Raji (cell line): Measurements from ENCODE around the gene TBCK.

Experiments used
- POLR2A ChIP-seq: IDR thresholded peaks from 2 replicates; pipeline ENCODE4 v1.6.1; 2011; ENCODE audit warnings: low read depth, low read length, control low read depth; ENCODE audit not compliant: insufficient read depth

TBCK gene

DNA sequence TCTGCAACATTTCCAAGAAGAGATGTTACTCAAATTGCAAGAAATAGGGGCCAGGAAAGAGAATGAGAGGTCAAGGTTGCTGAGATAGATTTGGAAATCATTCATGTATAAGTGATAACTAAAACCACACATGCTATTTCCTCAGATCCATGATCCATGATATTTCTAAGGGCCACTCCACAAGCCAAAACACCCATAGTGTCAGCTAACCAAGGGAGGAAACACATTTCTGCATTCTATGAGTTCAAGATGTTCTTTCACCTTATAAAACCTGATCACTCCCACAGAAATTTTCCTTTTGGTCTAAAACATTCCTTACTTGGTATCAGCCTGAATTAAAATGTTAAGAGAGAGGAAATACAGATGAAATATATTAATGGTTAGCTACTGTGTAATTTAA, 47.2 kb downstream of the TBCK start:
- TF ChIP-seq POLR2A: no peak

DNA sequence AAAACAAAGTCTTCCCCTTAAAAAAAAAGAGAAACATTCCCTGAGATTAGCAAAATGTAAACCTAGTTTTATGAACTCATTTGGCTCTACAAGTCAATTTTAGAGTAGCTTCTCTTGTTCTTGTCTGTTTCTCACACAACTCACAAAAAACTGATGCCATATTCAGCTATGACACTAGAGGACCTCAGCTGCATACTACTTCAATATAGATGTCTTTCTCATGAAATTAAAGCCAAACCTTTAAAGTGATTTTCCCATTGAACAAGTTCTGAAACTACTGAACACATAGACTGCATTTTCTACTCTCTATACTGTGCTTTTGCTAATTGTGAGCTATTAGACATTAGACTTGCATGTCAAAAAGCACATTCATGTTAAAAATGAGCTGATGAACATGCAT, 49.8 kb downstream of the TBCK start:
- TF ChIP-seq POLR2A: no peak

DNA sequence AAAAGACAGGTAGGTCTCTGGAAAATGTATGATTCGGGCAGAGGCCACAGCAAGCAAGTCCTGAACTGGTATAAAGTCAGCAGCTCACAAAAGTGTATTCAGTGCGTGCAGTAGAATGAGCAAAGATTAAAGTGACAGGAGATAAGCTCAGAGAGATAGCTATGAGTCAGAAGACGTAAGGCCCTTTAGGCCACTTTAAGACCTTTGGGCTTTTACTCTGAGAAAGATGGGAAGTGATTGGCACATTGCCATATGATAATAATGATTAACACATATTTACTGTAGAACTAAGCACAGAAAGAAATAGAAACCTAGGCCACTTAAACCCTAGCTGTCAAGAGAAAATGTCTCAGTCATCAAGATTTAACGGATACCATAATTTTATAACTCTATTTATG, 51.7 kb downstream of the TBCK start:
- no peak for TF ChIP-seq POLR2A

DNA sequence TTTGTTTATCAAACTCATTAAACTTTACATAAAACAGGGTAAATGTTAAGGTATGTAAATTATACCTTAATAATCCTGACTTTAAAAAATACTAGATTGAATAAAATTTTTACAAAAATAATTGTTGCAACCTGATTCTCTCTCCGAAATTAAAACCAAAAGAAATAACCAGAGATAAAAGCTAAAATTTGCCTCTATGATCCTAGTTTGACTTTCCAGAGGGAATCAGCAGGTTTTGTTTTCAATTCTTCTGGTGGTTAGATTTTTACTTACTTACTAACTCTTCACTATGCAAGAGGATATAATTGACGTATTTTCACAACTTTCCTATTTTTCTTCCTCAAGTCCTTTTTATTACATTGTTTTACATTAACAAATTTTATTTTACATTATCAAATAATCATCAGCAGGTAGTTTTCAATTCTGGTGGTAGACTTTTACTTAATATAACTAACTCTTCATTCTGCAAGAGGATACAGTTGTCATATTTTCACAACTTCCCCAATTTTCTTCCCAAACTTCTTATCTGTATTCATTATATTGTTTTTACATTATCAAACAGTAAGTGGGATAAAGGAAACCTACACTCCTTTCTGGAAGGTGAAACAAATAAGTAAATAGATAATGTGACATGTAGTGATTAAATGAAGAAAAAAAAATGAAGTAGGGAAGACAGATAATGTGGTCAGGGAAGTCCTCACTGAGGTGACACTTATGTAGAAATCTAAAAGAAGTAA, 52.2 kb downstream of the TBCK start:
- no peak for TF ChIP-seq POLR2A

DNA sequence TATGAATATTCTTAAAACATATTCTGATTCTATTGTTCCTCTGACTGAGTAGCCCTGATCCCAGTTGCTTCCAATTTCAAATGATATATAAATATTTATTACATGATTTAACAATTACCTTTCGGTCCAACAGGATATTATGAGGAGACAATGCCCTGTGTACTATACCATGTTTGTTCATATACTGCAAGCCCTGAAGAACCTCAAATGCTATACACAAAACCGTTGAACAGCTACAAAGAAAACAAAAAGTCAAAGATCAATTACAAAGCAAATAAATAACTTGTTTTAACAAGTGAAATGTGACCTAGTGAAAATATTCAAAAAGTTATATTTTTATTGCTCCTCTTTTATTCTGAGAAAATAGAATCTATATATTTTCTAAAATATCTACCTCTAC, 54.0 kb downstream of the TBCK start:
- TF ChIP-seq POLR2A: no peak

DNA sequence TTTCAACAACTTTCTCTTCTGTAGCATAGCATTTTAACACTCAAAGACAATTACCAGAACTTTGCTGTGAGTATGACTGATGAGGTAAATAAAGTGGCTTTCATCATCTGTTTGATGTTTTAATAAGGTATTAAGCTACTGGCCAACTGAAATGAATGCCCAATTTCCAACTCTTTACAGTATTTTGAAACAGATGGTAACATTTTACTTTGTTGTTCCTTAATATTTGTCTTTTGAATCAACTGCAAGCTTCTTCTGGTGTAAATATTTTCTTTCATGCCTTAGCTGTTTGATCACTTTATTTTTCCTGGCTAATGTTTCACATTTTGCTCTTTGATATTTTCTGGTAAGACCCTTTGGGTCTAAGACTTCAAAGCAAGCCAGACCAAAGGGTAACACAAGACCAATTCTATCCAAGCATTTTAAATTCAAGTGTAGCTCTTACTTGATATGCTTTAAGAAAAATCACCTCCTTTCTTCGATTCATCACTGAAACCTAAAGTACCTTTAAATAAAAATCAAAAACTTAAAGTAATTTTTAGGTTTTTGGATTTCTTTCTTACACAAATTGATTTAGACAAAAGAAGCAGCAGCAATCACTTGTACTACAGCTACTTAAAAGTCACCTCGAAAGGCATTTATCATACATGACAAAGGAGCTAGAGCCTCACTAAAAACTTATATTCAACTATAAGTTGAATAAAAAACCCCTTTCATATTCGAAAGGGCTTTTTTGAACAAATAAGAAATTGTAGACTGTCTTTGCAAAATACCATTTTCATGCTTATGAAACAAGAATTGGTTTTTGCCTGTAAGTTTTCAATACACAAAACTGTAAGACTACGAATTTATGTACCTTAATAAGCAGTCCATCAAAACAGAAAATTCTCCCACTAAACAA, 57.6 kb downstream of the TBCK start:
- TF ChIP-seq POLR2A: no peak

DNA sequence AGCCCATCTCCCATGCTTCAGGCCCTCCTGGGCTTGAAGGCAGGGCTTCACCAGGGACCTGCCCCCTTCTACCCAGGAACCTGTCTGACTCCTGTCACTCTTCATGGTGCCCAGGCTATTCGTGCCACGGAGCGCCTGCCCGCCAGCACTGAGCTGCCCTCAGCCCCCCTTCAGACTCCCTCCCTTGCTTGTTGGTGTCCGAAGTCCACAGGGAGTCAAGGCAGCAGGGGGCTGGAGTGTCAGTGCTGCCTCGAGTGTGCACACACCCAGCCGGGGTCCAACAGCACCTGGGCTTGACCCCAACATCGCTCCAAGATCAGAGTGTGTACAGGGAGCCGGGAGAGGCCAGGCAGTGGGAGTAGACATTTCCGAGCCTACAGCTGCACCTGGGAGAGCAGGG, 59.8 kb downstream of the TBCK start:
- TF ChIP-seq POLR2A: no peak

DNA sequence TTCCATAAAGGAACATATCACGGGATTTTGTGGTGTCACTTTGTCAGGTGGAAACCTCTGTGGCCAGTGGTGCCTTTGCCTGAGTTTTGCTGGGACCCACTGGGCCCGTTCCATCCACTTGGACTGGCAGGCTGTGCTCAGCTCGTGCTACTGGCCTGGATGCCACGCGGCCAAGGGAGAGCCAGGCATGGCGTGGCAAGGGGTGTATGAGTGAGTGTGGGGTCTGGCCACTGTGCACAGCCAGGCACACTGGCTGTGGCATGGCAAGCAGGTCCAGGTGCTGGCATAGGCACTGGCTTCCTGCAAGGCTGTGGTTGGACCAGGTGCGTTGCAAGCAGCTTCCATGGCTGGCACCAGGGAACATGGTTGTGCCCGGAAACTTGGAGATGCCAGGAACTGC, 60.8 kb downstream of the TBCK start:
- no peak for TF ChIP-seq POLR2A

DNA sequence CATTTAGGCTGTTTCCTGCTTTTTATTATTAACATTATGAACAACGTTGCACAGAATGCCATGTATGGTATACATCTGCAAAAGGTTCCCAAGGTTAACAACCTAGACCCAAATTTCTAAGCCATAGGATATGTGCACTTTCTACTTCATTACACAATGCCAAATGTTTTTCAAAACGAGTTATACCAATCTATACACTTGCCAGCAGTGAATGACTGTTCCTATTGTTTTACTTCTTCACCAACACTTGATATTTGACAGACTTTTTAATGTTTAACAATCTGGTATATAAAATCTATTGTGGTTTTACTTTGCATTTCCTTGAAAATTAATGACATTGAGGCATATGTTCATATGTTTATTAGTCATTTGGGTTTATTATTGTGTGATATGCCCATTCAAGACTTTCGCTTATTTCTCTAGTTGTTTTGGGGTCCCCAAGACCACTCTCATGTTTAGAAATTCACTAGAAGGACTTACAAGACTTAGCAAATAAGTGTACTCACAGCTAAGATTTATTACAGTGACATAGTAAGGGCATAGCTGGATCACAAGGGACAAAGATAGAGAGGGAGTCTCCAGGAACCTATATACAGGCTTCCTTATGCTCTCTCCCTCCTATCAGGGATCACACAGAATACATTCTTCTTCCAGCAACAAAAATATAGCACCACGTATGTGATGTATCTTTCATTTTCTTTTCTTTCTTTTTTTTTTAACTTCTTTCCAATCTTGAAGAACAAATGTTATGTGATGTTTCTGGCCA, 62.5 kb downstream of the TBCK start:
- no peak for TF ChIP-seq POLR2A

DNA sequence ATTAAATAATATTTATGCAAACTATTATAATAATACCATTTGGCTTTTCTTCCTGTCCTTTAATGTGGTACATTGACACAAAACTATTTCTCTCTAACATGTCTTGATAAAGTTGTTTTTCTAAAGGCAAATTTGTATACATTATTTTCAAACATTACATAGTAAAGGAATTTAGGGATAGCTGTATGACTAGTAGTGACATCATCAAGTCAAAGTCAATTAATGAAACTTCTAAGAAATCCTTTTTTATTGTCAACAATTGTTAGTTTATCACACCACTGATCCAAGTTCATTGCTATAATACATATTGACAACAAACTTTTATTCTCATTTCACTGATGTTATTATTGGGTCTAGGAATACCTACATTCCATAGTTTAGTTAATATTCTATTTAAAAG, 68.4 kb downstream of the TBCK start:
- TF ChIP-seq POLR2A: no peak

DNA sequence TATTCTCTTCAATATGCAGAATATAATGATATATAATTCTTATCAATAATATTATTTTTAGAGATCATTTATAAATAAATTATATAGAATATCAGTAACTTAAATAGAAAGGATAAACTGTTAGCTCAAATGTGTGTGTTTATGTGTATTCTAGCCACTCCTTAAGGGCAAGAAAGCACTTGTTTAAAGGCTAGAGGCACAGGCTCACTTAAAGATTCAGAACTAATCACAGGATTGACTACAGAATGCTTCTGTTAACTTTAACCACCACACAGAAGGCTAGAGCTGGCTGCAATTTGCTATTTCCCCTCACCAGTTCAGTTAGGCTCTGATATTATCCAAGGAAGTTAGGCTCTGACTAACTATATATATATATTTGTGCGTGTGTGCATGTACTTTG, 69.6 kb downstream of the TBCK start:
- TF ChIP-seq POLR2A: no peak

DNA sequence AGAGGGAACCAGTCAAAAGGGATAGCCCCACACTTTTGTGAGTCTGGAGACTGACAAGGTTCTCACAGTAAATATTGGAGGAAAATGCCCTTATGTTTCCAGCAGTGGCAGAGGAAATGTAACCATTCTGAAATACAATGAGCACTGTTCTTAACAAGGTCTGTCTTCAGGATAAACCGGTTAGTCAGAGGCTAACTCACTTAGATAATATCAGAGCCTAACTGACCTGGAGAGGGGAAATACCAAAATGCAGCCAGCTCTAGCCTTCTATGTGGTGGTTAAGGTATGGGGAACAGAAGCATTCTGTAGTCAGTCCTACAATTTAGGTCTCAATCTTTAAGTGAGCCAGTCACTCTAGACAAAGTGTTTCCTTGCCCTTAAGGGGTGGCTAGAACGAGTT, 70.8 kb downstream of the TBCK start:
- TF ChIP-seq POLR2A: no peak

DNA sequence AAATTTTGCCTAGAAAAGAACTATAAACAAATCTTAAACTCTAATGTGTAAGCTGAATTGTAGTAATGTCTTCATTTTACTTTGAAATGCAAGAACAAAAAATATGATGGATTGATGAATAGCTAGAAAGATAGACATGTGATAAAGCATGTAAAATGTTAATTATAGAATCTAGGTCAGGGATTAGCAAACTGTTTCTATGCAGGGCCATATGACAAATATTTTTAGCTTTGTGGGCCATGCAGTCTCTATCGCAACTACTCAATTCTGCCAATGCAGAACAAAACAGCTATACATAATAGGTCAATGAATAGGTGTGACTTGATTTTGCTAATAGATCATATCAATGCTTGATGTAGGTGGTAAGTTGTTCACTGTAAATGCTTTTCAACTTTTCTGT, 75.3 kb downstream of the TBCK start:
- TF ChIP-seq POLR2A: no peak

DNA sequence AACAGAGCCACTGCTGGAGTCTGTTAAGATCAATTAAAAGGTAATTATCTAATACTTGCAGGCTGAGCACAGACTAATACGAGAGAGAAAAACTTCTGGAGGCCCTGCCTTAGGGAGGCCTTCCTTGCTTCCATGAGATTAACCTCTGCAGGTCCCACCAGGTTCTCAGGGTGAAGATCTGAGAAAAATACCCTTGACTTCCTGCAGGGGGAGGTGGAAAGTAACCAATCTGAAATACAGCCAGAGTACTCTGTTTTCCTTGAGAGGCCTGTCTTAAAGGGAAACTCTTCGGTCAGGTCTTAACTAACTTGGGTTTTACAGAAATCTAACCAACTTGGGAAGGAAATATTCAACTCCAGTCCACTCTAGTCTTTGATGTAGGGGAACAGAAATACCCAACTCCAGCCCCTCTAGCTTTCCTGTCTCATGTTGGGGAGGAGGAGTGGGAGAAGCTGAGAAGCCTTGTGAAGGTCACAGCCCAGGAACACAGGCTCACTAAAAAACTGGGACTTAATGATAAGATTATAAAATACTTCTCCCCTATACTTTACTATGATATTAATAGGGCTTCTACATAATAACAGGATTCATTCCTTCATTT, 77.1 kb downstream of the TBCK start:
- no peak for TF ChIP-seq POLR2A

DNA sequence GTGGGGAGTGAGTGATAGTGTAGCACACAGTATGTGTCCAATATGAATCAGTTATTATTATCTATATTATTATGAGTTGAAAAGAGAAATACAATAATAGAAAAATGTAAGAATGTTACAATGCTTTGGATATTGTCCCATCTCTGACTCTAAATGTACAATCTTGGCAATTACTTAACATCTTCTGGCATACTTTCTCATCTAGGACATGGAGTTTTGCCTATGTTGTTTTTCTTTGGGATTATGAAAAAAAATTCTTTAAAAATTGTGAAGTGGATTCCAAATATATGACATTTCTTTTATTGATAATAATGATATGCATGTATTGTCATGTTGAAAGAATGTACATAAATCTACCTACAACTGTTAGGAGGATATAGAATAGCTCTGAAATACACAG, 84.1 kb downstream of the TBCK start:
- no peak for TF ChIP-seq POLR2A
